HepG2 (cell line): ENCODE results near the gene FAM118A. TPM values are rescaled to one million over a fixed set of nuclear protein-coding genes. Genes with fewer than 3 reads are reported as not detected.

Source experiments
- AGO1 ChIP-seq: fragments of 200-400 bp; formaldehyde crosslinking; IDR thresholded peaks from 2 replicates; pipeline ENCODE4 v1.6.1; 2017; ENCODE audit warnings: mild to moderate bottlenecking, low read depth, low read length, moderate library complexity; ENCODE audit not compliant: poor library complexity, severe bottlenecking
- CBX1 ChIP-seq: IDR thresholded peaks from one replicate; pipeline ENCODE4 v1.6.1; 2016; ENCODE audit warnings: antibody characterized with exemption, low read depth
- DMAP1 ChIP-seq: IDR thresholded peaks from 2 replicates; pipeline ENCODE4 v1.6.1; 2016
- DNMT3B ChIP-seq: conservative IDR thresholded peaks from 2 replicates; pipeline ENCODE4 v1.6.1; 2016; ENCODE audit warnings: missing biosample characterization, control low read depth
- FOXK2 ChIP-seq: fragments of 450-650 bp; IDR thresholded peaks from 2 replicates; pipeline ENCODE4 v1.6.1; 2016
- ISX ChIP-seq: sonication (generic); formaldehyde crosslinking; conservative IDR thresholded peaks from 2 replicates; pipeline ENCODE4 v1.5.0; 2020; ENCODE audit warnings: missing genetic modification reagents
- KLF11 ChIP-seq: IDR thresholded peaks from 2 replicates; pipeline ENCODE4 v1.6.1; 2016; ENCODE audit warnings: missing compliant biosample characterization
- MED1 ChIP-seq: sonication (generic); formaldehyde crosslinking; IDR thresholded peaks from 2 replicates; pipeline ENCODE4 v1.4.0; 2020; ENCODE audit warnings: missing genetic modification reagents
- MEIS1 ChIP-seq: sonication (generic); formaldehyde crosslinking; IDR thresholded peaks from 2 replicates; pipeline ENCODE4 v1.9.0; 2021; ENCODE audit warnings: mild to moderate bottlenecking, missing genetic modification reagents, moderate library complexity, borderline replicate concordance
- NKX3-1 ChIP-seq: sonication (generic); formaldehyde crosslinking; IDR thresholded peaks from 2 replicates; pipeline ENCODE4 v1.5.0; 2020; ENCODE audit warnings: missing genetic modification reagents
- RELA ChIP-seq: sonication (generic); formaldehyde crosslinking; IDR thresholded peaks from 2 replicates; pipeline ENCODE4 v1.4.0; 2020; ENCODE audit warnings: missing genetic modification reagents
- SP2 ChIP-seq: sonication (generic); formaldehyde crosslinking; IDR thresholded peaks from 2 replicates; pipeline ENCODE4 v1.5.1; 2020; ENCODE audit warnings: mild to moderate bottlenecking, missing genetic modification reagents
- SRSF9 ChIP-seq: fragments of 200-400 bp; formaldehyde crosslinking; IDR thresholded peaks from 2 replicates; pipeline ENCODE4 v1.6.1; 2018; ENCODE audit warnings: borderline replicate concordance, mild to moderate bottlenecking, low read depth, low read length; ENCODE audit not compliant: insufficient read depth, poor library complexity, severe bottlenecking
- TSC22D2 ChIP-seq: sonication (generic); formaldehyde crosslinking; IDR thresholded peaks from 2 replicates; pipeline ENCODE4 v1.5.1; 2020; ENCODE audit warnings: missing genetic modification reagents, mild to moderate bottlenecking, borderline replicate concordance
- YEATS2 ChIP-seq: sonication (generic); formaldehyde crosslinking; IDR thresholded peaks from 2 replicates; pipeline ENCODE4 v1.4.0; 2020; ENCODE audit warnings: missing genetic modification reagents, borderline replicate concordance
- ZBTB7A ChIP-seq: sonication (generic); formaldehyde crosslinking; IDR thresholded peaks from 2 replicates; pipeline ENCODE4 v1.8.0; 2022; ENCODE audit warnings: mild to moderate bottlenecking, missing genetic modification reagents
- ZBTB7B ChIP-seq: sonication (generic); formaldehyde crosslinking; IDR thresholded peaks from 2 replicates; pipeline ENCODE4 v1.4.0; 2020; ENCODE audit warnings: missing genetic modification reagents
- ZEB1 ChIP-seq: IDR thresholded peaks from 2 replicates; pipeline ENCODE4 v1.6.1; 2012; ENCODE audit warnings: mild to moderate bottlenecking, low read depth, inconsistent platforms; ENCODE audit not compliant: insufficient replicate concordance
- ZFYVE20 ChIP-seq: sonication (generic); formaldehyde crosslinking; IDR thresholded peaks from 2 replicates; pipeline ENCODE4 v1.8.0; 2023; ENCODE audit warnings: low read depth, mild to moderate bottlenecking, moderate library complexity, missing genetic modification reagents, borderline replicate concordance
- ZNF496 ChIP-seq: sonication (generic); formaldehyde crosslinking; IDR thresholded peaks from 2 replicates; pipeline ENCODE4 v1.8.1; 2023; ENCODE audit warnings: mild to moderate bottlenecking, moderate library complexity, missing genetic modification reagents; ENCODE audit not compliant: insufficient replicate concordance
- ZNF678 ChIP-seq: sonication (generic); formaldehyde crosslinking; IDR thresholded peaks from 2 replicates; pipeline ENCODE4 v1.4.0; 2020; ENCODE audit warnings: mild to moderate bottlenecking, missing genetic modification reagents
- ZNF737 ChIP-seq: sonication (generic); formaldehyde crosslinking; IDR thresholded peaks from 2 replicates; pipeline ENCODE4 v1.5.0; 2020; ENCODE audit warnings: missing genetic modification reagents, mild to moderate bottlenecking, borderline replicate concordance
- ZSCAN25 ChIP-seq: sonication (generic); formaldehyde crosslinking; IDR thresholded peaks from 2 replicates; pipeline ENCODE4 v1.8.0; 2022; ENCODE audit warnings: mild to moderate bottlenecking, missing genetic modification reagents
- ZZZ3 ChIP-seq: sonication (generic); formaldehyde crosslinking; IDR thresholded peaks from 2 replicates; pipeline ENCODE4 v1.4.0; 2020; ENCODE audit warnings: missing genetic modification reagents, mild to moderate bottlenecking, borderline replicate concordance
- polyA plus RNA-seq, 8 experiments: library from polyadenylated mRNA; depleted of rRNA in 3 of 8; stranded (reverse) in 7 of 8; unstranded in 1 of 8; fragments of >200 nt; fragmentation: Illumina TruSeq in 4 of 8; extraction: Trizol in 4 of 8; gene quantifications; 2 replicates each; pipeline versions ENCODE4 v1.2.1 to v1.2.3, GENCODE V29; 2011 to 2016; ENCODE audit warnings: low read depth in 4 of 8, missing spikeins in 1 of 8, mixed read lengths in 1 of 8; ENCODE audit not compliant: insufficient read depth in 1 of 8
- total RNA-seq, 5 experiments: library from RNA; depleted of rRNA; stranded (reverse); fragments of >200 nt; fragmentation: Illumina TruSeq; extraction: Trizol; gene quantifications; 2 replicates each; pipeline ENCODE4 v1.2.3, GENCODE V29; 2016; ENCODE audit warnings: low read depth in 1 of 5
- TF ChIP-seq, protein P1 (sequence below), 2 experiments: sonication (generic) in 1 of 2; formaldehyde crosslinking in 1 of 2; IDR thresholded peaks; 2 replicates each; pipeline versions ENCODE4 v1.4.0 to v1.6.1; 2018 to 2020; ENCODE audit warnings: missing genetic modification reagents in 2 of 2, borderline replicate concordance in 1 of 2, low read depth in 1 of 2, mild to moderate bottlenecking in 1 of 2, missing biosample characterization in 1 of 2
- TF ChIP-seq, protein P2 (sequence below): sonication (generic); formaldehyde crosslinking; IDR thresholded peaks from 2 replicates; pipeline ENCODE4 v1.4.0; 2020; ENCODE audit warnings: missing genetic modification reagents, borderline replicate concordance

Gene FAM118A
- total and polyA plus RNA-seq, 2 of the 13 experiments (the other 11 are each of a cell fraction or from before 2014, with no cell fraction given), result 36.7 to 48.2 TPM

DNA sequence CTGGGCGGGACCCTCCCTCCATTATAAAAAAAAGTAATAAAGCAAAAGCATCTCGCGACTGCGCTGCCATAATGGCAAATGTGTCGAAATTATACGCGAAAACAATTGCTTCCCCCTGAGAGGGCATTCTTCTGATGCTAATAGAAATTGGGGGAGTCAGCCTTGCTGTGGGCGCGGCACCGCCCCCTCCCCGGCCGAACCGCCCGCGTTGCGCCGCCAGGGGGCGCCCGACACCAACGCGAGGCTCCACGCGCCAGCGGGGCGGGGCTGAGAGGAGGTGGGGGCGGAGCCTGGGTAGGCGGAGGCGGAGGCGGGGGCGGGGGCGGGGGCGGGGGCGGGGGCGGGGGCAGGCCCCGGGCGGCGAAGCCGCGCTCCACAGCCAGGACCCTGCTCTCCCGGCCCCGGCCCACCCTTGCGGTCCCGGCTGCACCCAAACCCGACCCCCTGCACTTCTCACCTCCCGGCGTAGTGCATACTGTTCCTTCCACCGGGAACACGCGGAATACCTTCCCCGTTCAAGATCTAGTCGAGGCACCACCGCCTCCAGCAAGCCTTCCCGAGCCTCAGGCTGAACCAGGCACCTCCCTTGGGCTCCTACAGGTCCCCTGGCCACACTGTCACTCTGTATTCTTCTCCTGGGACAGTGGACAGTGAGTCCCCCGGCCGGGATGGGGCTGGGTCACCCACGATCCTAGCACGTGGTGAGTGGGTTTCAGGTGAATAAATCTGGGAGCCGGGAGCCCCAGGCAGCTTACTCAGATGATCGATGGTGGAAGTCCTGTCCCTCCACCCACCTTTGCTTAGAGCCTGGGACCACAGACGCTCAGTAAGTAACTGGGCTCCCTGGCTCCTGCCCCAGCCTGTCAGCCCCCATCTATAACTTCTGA lies 40.5 kb upstream of the FAM118A start (continued):
- TF ChIP-seq, protein P1, sequence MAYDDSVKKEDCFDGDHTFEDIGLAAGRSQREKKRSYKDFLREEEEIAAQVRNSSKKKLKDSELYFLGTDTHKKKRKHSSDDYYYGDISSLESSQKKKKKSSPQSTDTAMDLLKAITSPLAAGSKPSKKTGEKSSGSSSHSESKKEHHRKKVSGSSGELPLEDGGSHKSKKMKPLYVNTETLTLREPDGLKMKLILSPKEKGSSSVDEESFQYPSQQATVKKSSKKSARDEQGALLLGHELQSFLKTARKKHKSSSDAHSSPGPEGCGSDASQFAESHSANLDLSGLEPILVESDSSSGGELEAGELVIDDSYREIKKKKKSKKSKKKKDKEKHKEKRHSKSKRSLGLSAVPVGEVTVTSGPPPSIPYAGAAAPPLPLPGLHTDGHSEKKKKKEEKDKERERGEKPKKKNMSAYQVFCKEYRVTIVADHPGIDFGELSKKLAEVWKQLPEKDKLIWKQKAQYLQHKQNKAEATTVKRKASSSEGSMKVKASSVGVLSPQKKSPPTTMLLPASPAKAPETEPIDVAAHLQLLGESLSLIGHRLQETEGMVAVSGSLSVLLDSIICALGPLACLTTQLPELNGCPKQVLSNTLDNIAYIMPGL (CRISPR knock-in tag; IDR thresholded peaks at IDR 0.05; ENCODE audit: borderline replicate concordance in 1 of 2, low read depth in 1 of 2), result peak; percentile 6 to 79; a peak in 2 of 4 replicates
- TF ChIP-seq ZNF737 (CRISPR knock-in tag), result no peak
- no peak for TF ChIP-seq ZNF678 (CRISPR knock-in tag)
- TF ChIP-seq NKX3-1, result no peak
- no peak for TF ChIP-seq RELA (CRISPR knock-in tag)
- TF ChIP-seq, protein P2, sequence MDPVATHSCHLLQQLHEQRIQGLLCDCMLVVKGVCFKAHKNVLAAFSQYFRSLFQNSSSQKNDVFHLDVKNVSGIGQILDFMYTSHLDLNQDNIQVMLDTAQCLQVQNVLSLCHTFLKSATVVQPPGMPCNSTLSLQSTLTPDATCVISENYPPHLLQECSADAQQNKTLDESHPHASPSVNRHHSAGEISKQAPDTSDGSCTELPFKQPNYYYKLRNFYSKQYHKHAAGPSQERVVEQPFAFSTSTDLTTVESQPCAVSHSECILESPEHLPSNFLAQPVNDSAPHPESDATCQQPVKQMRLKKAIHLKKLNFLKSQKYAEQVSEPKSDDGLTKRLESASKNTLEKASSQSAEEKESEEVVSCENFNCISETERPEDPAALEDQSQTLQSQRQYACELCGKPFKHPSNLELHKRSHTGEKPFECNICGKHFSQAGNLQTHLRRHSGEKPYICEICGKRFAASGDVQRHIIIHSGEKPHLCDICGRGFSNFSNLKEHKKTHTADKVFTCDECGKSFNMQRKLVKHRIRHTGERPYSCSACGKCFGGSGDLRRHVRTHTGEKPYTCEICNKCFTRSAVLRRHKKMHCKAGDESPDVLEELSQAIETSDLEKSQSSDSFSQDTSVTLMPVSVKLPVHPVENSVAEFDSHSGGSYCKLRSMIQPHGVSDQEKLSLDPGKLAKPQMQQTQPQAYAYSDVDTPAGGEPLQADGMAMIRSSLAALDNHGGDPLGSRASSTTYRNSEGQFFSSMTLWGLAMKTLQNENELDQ (CRISPR knock-in tag), result no peak
- TF ChIP-seq ZBTB7B (CRISPR knock-in tag), result 0 out of 2 replicates have a peak, but pooled peaks have one; percentile 62
- no peak; the same call in 1 of the 2 replicates for TF ChIP-seq MED1
- TF ChIP-seq TSC22D2 (CRISPR knock-in tag), result no peak
- no peak for TF ChIP-seq SRSF9
- TF ChIP-seq CBX1, result no peak
- TF ChIP-seq ZNF496 (CRISPR knock-in tag), result no peak
- peak; percentile 37; the same call in 1 of the 2 replicates for TF ChIP-seq ZSCAN25 (CRISPR knock-in tag)
- TF ChIP-seq SP2 (CRISPR knock-in tag), result no peak; the same call in 1 of the 2 replicates
- TF ChIP-seq MEIS1, result no peak
- TF ChIP-seq ZFYVE20, result no peak
- peak; percentile 52 for TF ChIP-seq DMAP1 (CRISPR knock-in tag)
- TF ChIP-seq YEATS2 (CRISPR knock-in tag), result no peak
- peak; percentile 93 for TF ChIP-seq ZBTB7A (CRISPR knock-in tag)
- no peak for TF ChIP-seq ZZZ3 (CRISPR knock-in tag)
- no peak for TF ChIP-seq FOXK2
- TF ChIP-seq DNMT3B (CRISPR knock-in tag), result no peak
- no peak for TF ChIP-seq ISX (CRISPR knock-in tag)
- no peak for TF ChIP-seq KLF11
- TF ChIP-seq ZEB1, result no peak
- TF ChIP-seq AGO1, result no peak
